Naive thymus-derived CD4-positive, alpha-beta T cell (primary cell): ENCODE data around the gene DGCR8. TPM values are rescaled to one million over a fixed set of nuclear protein-coding genes. Genes with fewer than 3 reads are reported as not detected.

Source experiments
- ATAC-seq: fragments of 150-1000 bp; cut with Tn5 transposase; 2 replicates; pipeline ENCODE4 v1.10.0; 2021; ENCODE audit warnings: mild to moderate bottlenecking, moderate library complexity
- CTCF ChIA-PET: fragments of 350-600 bp; sonication (Branson Sonifier 250); formaldehyde crosslinking; loops from one replicate; lab custom pipeline; 2021; ENCODE audit warnings: antibody characterized with exemption; lab: Charles Lee
- POLR2A ChIA-PET: fragments of 350-600 bp; sonication (Branson Sonifier 250); formaldehyde crosslinking; loops from one replicate; lab custom pipeline; 2021; ENCODE audit warnings: antibody characterized with exemption, inconsistent platforms; lab: Charles Lee
- DNase-seq, 9 donors: peaks; one replicate each; pipeline versions ENCODE4 v3.0.0 to v3.0.0-alpha.2; 2020 to 2022; ENCODE audit warnings: mixed read lengths in 1 of 9
- H3K27ac ChIP-seq: one replicate; pipeline ENCODE4 v1.7.0; 2013; ENCODE audit warnings: mild to moderate bottlenecking, low read depth, low read length, moderate library complexity
- H3K27me3 ChIP-seq, 2 donors: one replicate each; pipeline ENCODE4 v1.7.0; 2013; ENCODE audit warnings: low read length in 2 of 2, mild to moderate bottlenecking in 2 of 2, moderate library complexity in 2 of 2; ENCODE audit not compliant: control insufficient read depth in 2 of 2, insufficient read depth in 2 of 2
- H3K36me3 ChIP-seq, 3 experiments: 1 replicate in 2 of 3; 2 replicates in 1 of 3; pipeline ENCODE4 v1.7.0; 2013; ENCODE audit warnings: low read length in 3 of 3, mild to moderate bottlenecking in 3 of 3, moderate library complexity in 1 of 3; ENCODE audit not compliant: insufficient read depth in 3 of 3, control insufficient read depth in 2 of 3
- H3K4me1 ChIP-seq, 2 donors: one replicate each; pipeline ENCODE4 v1.7.0; 2013; ENCODE audit warnings: low read length in 2 of 2, mild to moderate bottlenecking in 2 of 2, moderate library complexity in 1 of 2; ENCODE audit not compliant: control insufficient read depth in 2 of 2, insufficient read depth in 2 of 2
- H3K4me3 ChIP-seq: 2 replicates; pipeline ENCODE4 v1.7.0; 2013; ENCODE audit warnings: mild to moderate bottlenecking, low read length
- H3K9me3 ChIP-seq, 3 experiments: 1 replicate in 2 of 3; 2 replicates in 1 of 3; pipeline ENCODE4 v1.7.0; 2013; ENCODE audit warnings: low read length in 3 of 3; ENCODE audit not compliant: control insufficient read depth in 2 of 3
- H3K27ac Mint-ChIP-seq, 9 donors: one replicate each; pipeline ENCODE4 v1.8.0; 2020 to 2022; ENCODE audit warnings: mixed read lengths in 9 of 9, mild to moderate bottlenecking in 8 of 9, moderate library complexity in 5 of 9, inconsistent platforms in 2 of 9
- H3K27me3 Mint-ChIP-seq, 5 donors: one replicate each; pipeline ENCODE4 v1.8.0; 2021 to 2022; ENCODE audit warnings: mixed read lengths in 5 of 5, mild to moderate bottlenecking in 1 of 5
- H3K36me3 Mint-ChIP-seq, 5 donors: one replicate each; pipeline ENCODE4 v1.8.0; 2020 to 2022; ENCODE audit warnings: mixed read lengths in 5 of 5, mild to moderate bottlenecking in 3 of 5, inconsistent platforms in 1 of 5
- H3K4me1 Mint-ChIP-seq, 7 donors: one replicate each; pipeline ENCODE4 v1.8.0; 2020 to 2022; ENCODE audit warnings: mixed read lengths in 7 of 7, mild to moderate bottlenecking in 3 of 7, inconsistent platforms in 1 of 7
- H3K4me3 Mint-ChIP-seq, 10 donors: one replicate each; pipeline ENCODE4 v1.8.0; 2020 to 2022; ENCODE audit warnings: mild to moderate bottlenecking in 10 of 10, mixed read lengths in 10 of 10, moderate library complexity in 6 of 10, inconsistent platforms in 2 of 10
- H3K9me3 Mint-ChIP-seq, 11 donors: one replicate each; pipeline ENCODE4 v1.8.0; 2020 to 2022; ENCODE audit warnings: mixed read lengths in 11 of 11, mild to moderate bottlenecking in 4 of 11, inconsistent platforms in 1 of 11, moderate library complexity in 1 of 11
- intact Hi-C, 2 donors: fragments of 100-400 bp; cut with micrococcal nuclease; formaldehyde crosslinking; loops; one replicate each; pipeline ENCODE4 v1.15.1; 2023
- polyA plus RNA-seq, 2 donors: library from polyadenylated mRNA; unstranded; fragments of 300-500 nt; fragmentation: Illumina TruSeq; gene quantifications; one replicate each; pipeline ENCODE4 v1.2.3, GENCODE V29; 2021
- total RNA-seq, 6 experiments: library from RNA in 5 of 6; stranded (reverse) in 5 of 6; gene quantifications; 1 replicate in 5 of 6; 2 replicates in 1 of 6; pipeline ENCODE4 v1.2.3 and lab custom pipeline; 2021 to 2026

DGCR8 gene
- total and polyA plus RNA-seq, 7 experiments from 2014 or later, result 4.1 to 63.6 (median 37.4) TPM

GRCh38 chr22:20035375-20036083, 44.5 kb upstream of the DGCR8 start:
- ChIA-PET CTCF (no interaction called here), POLR2A (interaction anchor here (0.6 kb wide), 1 partner anchor 566 kb away, joined by 3 read pairs; no protein-coding TSS in a partner anchor)
- Histone ChIP-seq H3K27ac (no peak overlapping the region), H3K4me3 (no peak overlapping the region), H3K36me3 (peaks cover 0 to 39% (median 0%) of the 10 kb centered on the region in 3 experiments), H3K27me3 (no peaks in the 10 kb centered on the region), H3K9me3 (no peaks in the 10 kb centered on the region), H3K4me1 (peaks cover 11 to 13% of the 10 kb centered on the region in 2 donors)
- no peak overlapping the region for H3K4me3 Mint-ChIP-seq
- H3K4me1 Mint-ChIP-seq, result peaks cover 12 to 36% (median 16%) of the 10 kb centered on the region in 7 donors
- DNase-seq (no peak), ATAC-seq (no peak)
- H3K27me3 Mint-ChIP-seq, result no peaks in the 10 kb centered on the region
- intact Hi-C loops, result no loop called here
- peak overlapping the region in 1 of 9 donors; percentile 87 for H3K27ac Mint-ChIP-seq
- H3K9me3 Mint-ChIP-seq, result peaks cover 0 to 2% (median 0%) of the 10 kb centered on the region in 11 donors
- H3K36me3 Mint-ChIP-seq, result peaks cover 0 to 33% (median 10%) of the 10 kb centered on the region in 5 donors

- Histone ChIP-seq H3K4me3 (no peak overlapping the region), H3K27me3 (no peaks in the 10 kb centered on the region), H3K9me3 (no peaks in the 10 kb centered on the region), H3K4me1 (peaks cover 11 to 13% of the 10 kb centered on the region in 2 donors), H3K27ac (no peak overlapping the region), H3K36me3 (peaks cover 0 to 39% (median 0%) of the 10 kb centered on the region in 3 experiments)
- H3K4me1 Mint-ChIP-seq, result peaks cover 12 to 36% (median 16%) of the 10 kb centered on the region in 7 donors
- no peaks in the 10 kb centered on the region for H3K27me3 Mint-ChIP-seq
- H3K9me3 Mint-ChIP-seq, result peaks cover 0 to 2% (median 0%) of the 10 kb centered on the region in 11 donors
- CTCF ChIA-PET, result no interaction called here
- H3K36me3 Mint-ChIP-seq, result peaks cover 0 to 33% (median 10%) of the 10 kb centered on the region in 5 donors
- ATAC-seq, result no peak
- POLR2A ChIA-PET, result interaction anchor here (0.6 kb wide), 1 partner anchor 566 kb away, joined by 3 read pairs; no protein-coding TSS in a partner anchor
- no peak for DNase-seq
- intact Hi-C loops, result no loop called here
- no peak overlapping the region for H3K4me3 Mint-ChIP-seq
- H3K27ac Mint-ChIP-seq, result no peak overlapping the region
These were observed 44.0 kb upstream of the DGCR8 start for GRCh38 chr22:20036084-20036482.

GRCh38 chr22:20036535-20037392, 43.3 kb upstream of the DGCR8 start:
- H3K9me3 ChIP-seq, result no peaks in the 10 kb centered on the region
- no peak overlapping the region for H3K4me3 ChIP-seq
- H3K27ac ChIP-seq, result no peak overlapping the region
- Mint-ChIP-seq H3K27ac (peak overlapping the region in 1 of 9 donors; percentile 19), H3K36me3 (peaks cover 0 to 33% (median 10%) of the 10 kb centered on the region in 5 donors), H3K9me3 (peaks cover 0 to 2% (median 0%) of the 10 kb centered on the region in 11 donors), H3K4me1 (peaks cover 9 to 31% (median 12%) of the 10 kb centered on the region in 7 donors), H3K4me3 (no peak overlapping the region), H3K27me3 (no peaks in the 10 kb centered on the region)
- intact Hi-C loops, result no loop called here
- H3K27me3 ChIP-seq, result no peaks in the 10 kb centered on the region
- ChIA-PET POLR2A (no interaction called here), CTCF (no interaction called here)
- peaks cover 7% of the 10 kb centered on the region in 2 donors for H3K4me1 ChIP-seq
- DNase-seq (no peak), ATAC-seq (no peak)
- peaks cover 0 to 34% (median 0%) of the 10 kb centered on the region in 3 experiments for H3K36me3 ChIP-seq

GRCh38 chr22:20037419-20037818, 42.6 kb upstream of the DGCR8 start:
- H3K27ac Mint-ChIP-seq, result peak overlapping the region in 1 of 9 donors; percentile 67

GRCh38 chr22:20038574-20038973, 41.5 kb upstream of the DGCR8 start:
- peaks cover 0 to 36% (median 10%) of the 10 kb centered on the region in 5 donors for H3K36me3 Mint-ChIP-seq
- CTCF ChIA-PET, result no interaction called here
- no peak overlapping the region for H3K27ac Mint-ChIP-seq
- Histone ChIP-seq H3K27ac (no peak overlapping the region), H3K4me1 (no peaks in the 10 kb centered on the region), H3K9me3 (no peaks in the 10 kb centered on the region), H3K36me3 (peaks cover 0 to 38% (median 0%) of the 10 kb centered on the region in 3 experiments), H3K27me3 (no peaks in the 10 kb centered on the region), H3K4me3 (no peak overlapping the region)
- intact Hi-C loops, result no loop called here
- ATAC-seq, result no peak
- POLR2A ChIA-PET, result no interaction called here
- no peaks in the 10 kb centered on the region for H3K27me3 Mint-ChIP-seq
- no peak for DNase-seq
- peaks cover 4 to 21% (median 12%) of the 10 kb centered on the region in 7 donors for H3K4me1 Mint-ChIP-seq
- H3K4me3 Mint-ChIP-seq, result no peak overlapping the region
- no peaks in the 10 kb centered on the region for H3K9me3 Mint-ChIP-seq

More at GRCh38 chr22:20037419-20037818, 42.6 kb upstream of the DGCR8 start:
- CTCF ChIA-PET, result no interaction called here
- no peak for DNase-seq
- peaks cover under 1% of the 10 kb centered on the region in 2 donors for H3K4me1 ChIP-seq
- H3K36me3 ChIP-seq, result peaks cover 0 to 35% (median 0%) of the 10 kb centered on the region in 3 experiments
- no peaks in the 10 kb centered on the region for H3K9me3 ChIP-seq
- no peak overlapping the region for H3K4me3 ChIP-seq
- H3K27me3 Mint-ChIP-seq, result no peaks in the 10 kb centered on the region
- ATAC-seq, result no peak
- POLR2A ChIA-PET, result no interaction called here
- peaks cover 0 to 32% (median 10%) of the 10 kb centered on the region in 5 donors for H3K36me3 Mint-ChIP-seq
- no peaks in the 10 kb centered on the region for H3K27me3 ChIP-seq
- H3K9me3 Mint-ChIP-seq, result peaks cover 0 to 2% (median 0%) of the 10 kb centered on the region in 11 donors
- H3K27ac ChIP-seq, result no peak overlapping the region
- intact Hi-C loops, result no loop called here
- peaks cover 6 to 24% (median 12%) of the 10 kb centered on the region in 7 donors for H3K4me1 Mint-ChIP-seq
- no peak overlapping the region for H3K4me3 Mint-ChIP-seq

- POLR2A ChIA-PET, result no interaction called here
- H3K9me3 ChIP-seq, result no peaks in the 10 kb centered on the region
- CTCF ChIA-PET, result no interaction called here
- no peak overlapping the region for H3K27ac ChIP-seq
- intact Hi-C loops, result no loop called here
- H3K4me3 Mint-ChIP-seq, result no peak overlapping the region
- ATAC-seq, result no peak
- DNase-seq, result no peak
- H3K27ac Mint-ChIP-seq, result peak overlapping the region in 1 of 9 donors; percentile 46
- H3K36me3 Mint-ChIP-seq, result peaks cover 0 to 37% (median 8%) of the 10 kb centered on the region in 5 donors
- no peaks in the 10 kb centered on the region for H3K27me3 Mint-ChIP-seq
- peaks cover 0 to 50% (median 0%) of the 10 kb centered on the region in 3 experiments for H3K36me3 ChIP-seq
- H3K9me3 Mint-ChIP-seq, result no peaks in the 10 kb centered on the region
- H3K4me1 Mint-ChIP-seq, result peaks cover 4 to 12% (median 7%) of the 10 kb centered on the region in 7 donors
- no peaks in the 10 kb centered on the region for H3K4me1 ChIP-seq
- no peak overlapping the region for H3K4me3 ChIP-seq
- H3K27me3 ChIP-seq, result no peaks in the 10 kb centered on the region
These were observed 40.2 kb upstream of the DGCR8 start for GRCh38 chr22:20039683-20040325.
